ENCODE results near the gene SLC43A1. TPM values are rescaled to one million over a fixed set of nuclear protein-coding genes. Genes with fewer than 3 reads are reported as not detected.

The SLC43A1 gene
- polyA plus RNA-seq, 1 experiment = 14.6 TPM

GRCh38 chr11:57504511-57504910 is 11.0 kb downstream of the SLC43A1 start:
- CTCF ChIA-PET = interaction anchor here (1.0 to 6.0 kb wide), 4 partner anchors 11 to 140 kb away, joined by 4 to 52 read pairs (median 16); no protein-coding TSS in a partner anchor

GRCh38 chr11:57502870-57503269 is 12.6 kb downstream of the SLC43A1 start:
- TF ChIP-seq, protein P1, sequence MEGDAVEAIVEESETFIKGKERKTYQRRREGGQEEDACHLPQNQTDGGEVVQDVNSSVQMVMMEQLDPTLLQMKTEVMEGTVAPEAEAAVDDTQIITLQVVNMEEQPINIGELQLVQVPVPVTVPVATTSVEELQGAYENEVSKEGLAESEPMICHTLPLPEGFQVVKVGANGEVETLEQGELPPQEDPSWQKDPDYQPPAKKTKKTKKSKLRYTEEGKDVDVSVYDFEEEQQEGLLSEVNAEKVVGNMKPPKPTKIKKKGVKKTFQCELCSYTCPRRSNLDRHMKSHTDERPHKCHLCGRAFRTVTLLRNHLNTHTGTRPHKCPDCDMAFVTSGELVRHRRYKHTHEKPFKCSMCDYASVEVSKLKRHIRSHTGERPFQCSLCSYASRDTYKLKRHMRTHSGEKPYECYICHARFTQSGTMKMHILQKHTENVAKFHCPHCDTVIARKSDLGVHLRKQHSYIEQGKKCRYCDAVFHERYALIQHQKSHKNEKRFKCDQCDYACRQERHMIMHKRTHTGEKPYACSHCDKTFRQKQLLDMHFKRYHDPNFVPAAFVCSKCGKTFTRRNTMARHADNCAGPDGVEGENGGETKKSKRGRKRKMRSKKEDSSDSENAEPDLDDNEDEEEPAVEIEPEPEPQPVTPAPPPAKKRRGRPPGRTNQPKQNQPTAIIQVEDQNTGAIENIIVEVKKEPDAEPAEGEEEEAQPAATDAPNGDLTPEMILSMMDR (IDR thresholded peaks at IDR 0.05; ENCODE audit: low read depth, low read length) = no peak
- ChIA-PET POLR2A (interaction anchor here (0.6 kb wide), 1 partner anchor 15 kb away, joined by 4 read pairs; no protein-coding TSS in a partner anchor), CTCF (interaction anchor here (0.7 to 3.5 kb wide), 7 partner anchors 9 to 157 kb away, joined by 3 to 16 read pairs (median 4); no protein-coding TSS in a partner anchor)
- no peak for DNase-seq (ENCODE audit: low read depth, low spot score)
- H3K4me3 ChIP-seq (ENCODE audit: low read depth, low read length) = no peak overlapping the region
- H3K27ac ChIP-seq (ENCODE audit: low read depth, low read length) = no peak overlapping the region
- no peaks in the 10 kb centered on the region for H3K27me3 ChIP-seq (ENCODE audit: control insufficient read depth, insufficient read depth, low read length)
- no peaks in the 10 kb centered on the region; the same call in 1 of the 2 replicates for H3K9me3 ChIP-seq (ENCODE audit: control insufficient read depth, insufficient read depth, low read length)

More at GRCh38 chr11:57504511-57504910, 11.0 kb downstream of the SLC43A1 start:
- Histone ChIP-seq H3K27ac (ENCODE audit: low read depth, low read length) (no peak overlapping the region), H3K27me3 (ENCODE audit: control insufficient read depth, insufficient read depth, low read length) (no peaks in the 10 kb centered on the region), H3K9me3 (ENCODE audit: control insufficient read depth, insufficient read depth, low read length) (no peaks in the 10 kb centered on the region), H3K4me3 (ENCODE audit: low read depth, low read length) (no peak overlapping the region)
- POLR2A ChIA-PET = no interaction called here
- TF ChIP-seq, protein P1 (IDR thresholded peaks at IDR 0.05; ENCODE audit: low read depth, low read length) = no peak
- DNase-seq (ENCODE audit: low read depth, low spot score) = no peak

DNA sequence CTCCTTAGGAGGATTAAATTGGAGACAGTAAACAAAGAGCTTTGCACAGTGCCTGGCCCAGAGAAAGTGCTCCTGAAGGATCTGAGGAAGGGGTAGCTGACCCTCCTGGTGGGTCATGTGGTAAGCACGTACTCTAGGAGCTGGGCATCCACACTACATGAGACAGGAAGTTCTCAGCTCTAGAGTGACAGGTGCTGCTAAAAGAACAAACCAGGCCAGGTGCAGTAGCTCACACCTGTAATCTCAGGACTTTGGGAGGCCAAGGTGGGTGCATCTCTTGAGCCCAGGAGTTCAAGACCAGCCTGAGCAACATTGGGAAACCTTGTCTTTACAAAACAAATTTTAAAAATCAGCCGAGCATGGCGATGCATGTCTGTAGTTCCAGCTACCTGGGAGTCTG is 13.1 kb downstream of the SLC43A1 start:
- Histone ChIP-seq H3K27me3 (ENCODE audit: control insufficient read depth, insufficient read depth, low read length) (no peaks in the 10 kb centered on the region), H3K4me3 (ENCODE audit: low read depth, low read length) (no peak overlapping the region), H3K9me3 (ENCODE audit: control insufficient read depth, insufficient read depth, low read length) (no peaks in the 10 kb centered on the region; the same call in 1 of the 2 replicates), H3K27ac (ENCODE audit: low read depth, low read length) (no peak overlapping the region)
- CTCF ChIA-PET = interaction anchor here (0.6 to 3.5 kb wide), 12 partner anchors 9 to 157 kb away, joined by 3 to 16 read pairs (median 4); no protein-coding TSS in a partner anchor
- TF ChIP-seq, protein P1 (IDR thresholded peaks at IDR 0.05; ENCODE audit: low read depth, low read length) = no peak
- POLR2A ChIA-PET = no interaction called here
- DNase-seq (ENCODE audit: low read depth, low spot score) = no peak

GRCh38 chr11:57501953-57502352 is 13.5 kb downstream of the SLC43A1 start:
- H3K9me3 ChIP-seq (ENCODE audit: control insufficient read depth, insufficient read depth, low read length) = no peaks in the 10 kb centered on the region; the same call in 1 of the 2 replicates
- no peaks in the 10 kb centered on the region for H3K27me3 ChIP-seq (ENCODE audit: control insufficient read depth, insufficient read depth, low read length)
- no peak overlapping the region for H3K4me3 ChIP-seq (ENCODE audit: low read depth, low read length)
- no peak for DNase-seq (ENCODE audit: low read depth, low spot score)
- POLR2A ChIA-PET = no interaction called here
- H3K27ac ChIP-seq (ENCODE audit: low read depth, low read length) = no peak overlapping the region
- CTCF ChIA-PET = interaction anchor here (0.6 to 3.5 kb wide), 12 partner anchors 9 to 156 kb away, joined by 3 to 16 read pairs (median 4); no protein-coding TSS in a partner anchor
- TF ChIP-seq, protein P1 (IDR thresholded peaks at IDR 0.05; ENCODE audit: low read depth, low read length) = no peak

DNA sequence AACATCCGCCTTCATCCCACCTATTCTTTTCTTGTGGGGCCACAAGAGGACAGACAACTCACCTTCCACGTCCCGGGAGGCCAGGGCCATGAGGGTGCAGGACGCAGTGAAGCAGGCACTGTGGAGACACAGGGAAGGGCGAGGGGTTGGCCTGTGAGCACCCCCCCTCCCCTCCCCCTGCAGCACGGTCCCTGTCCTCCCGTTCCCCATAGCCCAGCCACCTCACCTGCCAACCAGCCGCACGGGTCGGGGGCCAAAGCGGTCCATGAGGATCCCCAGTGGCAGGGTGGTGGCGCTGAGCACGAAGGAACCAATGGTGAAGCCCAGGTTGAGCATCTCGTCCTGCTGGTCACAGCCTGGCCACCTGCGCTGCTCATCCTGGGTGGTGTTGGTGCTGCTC is 14.6 kb downstream of the SLC43A1 start:
- TF ChIP-seq, protein P1 (IDR thresholded peaks at IDR 0.05; ENCODE audit: low read depth, low read length) = no peak
- H3K4me3 ChIP-seq (ENCODE audit: low read depth, low read length) = no peak overlapping the region
- H3K9me3 ChIP-seq (ENCODE audit: control insufficient read depth, insufficient read depth, low read length) = no peaks in the 10 kb centered on the region; the same call in 1 of the 2 replicates
- no peak for DNase-seq (ENCODE audit: low read depth, low spot score)
- no peak overlapping the region for H3K27ac ChIP-seq (ENCODE audit: low read depth, low read length)
- POLR2A ChIA-PET = no interaction called here
- CTCF ChIA-PET = interaction anchor here (0.7 to 3.5 kb wide), 6 partner anchors 9 to 44 kb away, joined by 3 to 16 read pairs (median 4); no protein-coding TSS in a partner anchor
- no peaks in the 10 kb centered on the region for H3K27me3 ChIP-seq (ENCODE audit: control insufficient read depth, insufficient read depth, low read length)

All from AG04450 (cell line).